ENCODE results near the gene ANKRD37. TPM values are rescaled to one million over a fixed set of nuclear protein-coding genes. Genes with fewer than 3 reads are reported as not detected.

ANKRD37 gene
- total and polyA plus RNA-seq, 7 donors = 8.9 to 28.8 (median 12.2) TPM

DNA sequence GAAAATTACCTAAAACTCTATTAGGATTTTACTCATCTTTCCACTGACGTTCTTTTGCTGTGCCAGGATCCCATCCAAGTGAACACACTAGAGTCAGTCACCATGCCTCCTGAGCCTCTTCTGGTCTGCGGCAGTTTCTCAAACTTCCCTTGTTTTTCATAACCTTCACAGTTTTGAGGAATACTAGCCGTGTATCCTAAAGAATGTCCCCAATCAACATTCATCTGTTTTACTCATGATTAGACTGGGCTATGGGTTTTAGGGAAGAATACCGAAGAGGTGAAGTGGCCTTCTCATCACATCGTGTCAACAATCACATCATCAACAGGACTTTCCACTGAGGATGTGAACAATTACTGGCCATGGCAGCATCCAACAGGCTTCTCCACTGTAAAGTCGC lies 5.7 kb upstream of the ANKRD37 start:
- WGBS, 2 donors = 95 to 96% methylated on average over 6 of the region's 6 CpGs
- no peaks in the 10 kb centered on the region for H3K36me3 ChIP-seq
- intact Hi-C loops (cut with DNase I) = loop anchor here (10.0 kb wide), 1 partner anchor 246 kb away; the partner anchor contains the start of gene SLC25A4
- H3K4me3 ChIP-seq = no peak overlapping the region
- peaks cover 0 to 9% (median 0%) of the 10 kb centered on the region in 4 donors for H3K4me1 ChIP-seq
- H3K9me3 ChIP-seq = no peaks in the 10 kb centered on the region
- DNase-seq = no peak
- no peak overlapping the region for H3K27ac ChIP-seq
- H3K27me3 ChIP-seq = no peaks in the 10 kb centered on the region
- TF ChIP-seq POLR2A (IDR thresholded peaks at IDR 0.05) (no peak), EP300 (IDR thresholded peaks at IDR 0.05) (no peak), POLR2AphosphoS5 (IDR thresholded peaks at IDR 0.05) (no peak)
- TF ChIP-seq, protein P1, sequence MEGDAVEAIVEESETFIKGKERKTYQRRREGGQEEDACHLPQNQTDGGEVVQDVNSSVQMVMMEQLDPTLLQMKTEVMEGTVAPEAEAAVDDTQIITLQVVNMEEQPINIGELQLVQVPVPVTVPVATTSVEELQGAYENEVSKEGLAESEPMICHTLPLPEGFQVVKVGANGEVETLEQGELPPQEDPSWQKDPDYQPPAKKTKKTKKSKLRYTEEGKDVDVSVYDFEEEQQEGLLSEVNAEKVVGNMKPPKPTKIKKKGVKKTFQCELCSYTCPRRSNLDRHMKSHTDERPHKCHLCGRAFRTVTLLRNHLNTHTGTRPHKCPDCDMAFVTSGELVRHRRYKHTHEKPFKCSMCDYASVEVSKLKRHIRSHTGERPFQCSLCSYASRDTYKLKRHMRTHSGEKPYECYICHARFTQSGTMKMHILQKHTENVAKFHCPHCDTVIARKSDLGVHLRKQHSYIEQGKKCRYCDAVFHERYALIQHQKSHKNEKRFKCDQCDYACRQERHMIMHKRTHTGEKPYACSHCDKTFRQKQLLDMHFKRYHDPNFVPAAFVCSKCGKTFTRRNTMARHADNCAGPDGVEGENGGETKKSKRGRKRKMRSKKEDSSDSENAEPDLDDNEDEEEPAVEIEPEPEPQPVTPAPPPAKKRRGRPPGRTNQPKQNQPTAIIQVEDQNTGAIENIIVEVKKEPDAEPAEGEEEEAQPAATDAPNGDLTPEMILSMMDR (IDR thresholded peaks at IDR 0.05) = no peak

DNA sequence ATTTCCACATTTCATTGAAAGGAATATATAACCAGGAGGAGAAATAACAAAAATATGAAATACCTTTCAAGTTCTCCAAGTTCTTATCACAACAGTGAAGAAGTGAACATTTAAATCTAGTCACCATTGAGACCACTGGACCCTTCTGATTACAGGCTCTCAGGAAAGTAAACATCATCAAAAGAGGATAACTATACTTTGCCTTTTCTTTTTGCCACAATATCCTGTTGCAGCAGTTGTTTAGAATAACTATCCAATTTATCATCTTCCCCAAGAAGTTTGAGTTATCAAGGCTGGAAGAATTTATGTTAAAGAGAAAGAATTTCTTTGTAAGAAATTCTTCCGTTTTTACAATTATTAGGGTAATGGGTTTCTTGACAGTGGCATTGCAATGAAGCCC lies 4.5 kb upstream of the ANKRD37 start:
- no peak for TF ChIP-seq POLR2A (IDR thresholded peaks at IDR 0.05)
- no peak for TF ChIP-seq POLR2AphosphoS5 (IDR thresholded peaks at IDR 0.05)
- no peak for TF ChIP-seq EP300 (IDR thresholded peaks at IDR 0.05)
- TF ChIP-seq, protein P1 (IDR thresholded peaks at IDR 0.05) = no peak
- no peak for DNase-seq
- Histone ChIP-seq H3K36me3 (no peaks in the 10 kb centered on the region), H3K4me1 (peaks cover 0 to 13% (median 4%) of the 10 kb centered on the region in 4 donors), H3K27ac (no peak overlapping the region), H3K27me3 (no peaks in the 10 kb centered on the region), H3K9me3 (no peaks in the 10 kb centered on the region), H3K4me3 (no peak overlapping the region)
- intact Hi-C loops (cut with DNase I) = loop anchor here (10.0 kb wide), 1 partner anchor 247 kb away; the partner anchor contains the start of gene SLC25A4
- 97 to 98% methylated on average over 1 of the region's 1 CpG for WGBS, 2 donors

DNA sequence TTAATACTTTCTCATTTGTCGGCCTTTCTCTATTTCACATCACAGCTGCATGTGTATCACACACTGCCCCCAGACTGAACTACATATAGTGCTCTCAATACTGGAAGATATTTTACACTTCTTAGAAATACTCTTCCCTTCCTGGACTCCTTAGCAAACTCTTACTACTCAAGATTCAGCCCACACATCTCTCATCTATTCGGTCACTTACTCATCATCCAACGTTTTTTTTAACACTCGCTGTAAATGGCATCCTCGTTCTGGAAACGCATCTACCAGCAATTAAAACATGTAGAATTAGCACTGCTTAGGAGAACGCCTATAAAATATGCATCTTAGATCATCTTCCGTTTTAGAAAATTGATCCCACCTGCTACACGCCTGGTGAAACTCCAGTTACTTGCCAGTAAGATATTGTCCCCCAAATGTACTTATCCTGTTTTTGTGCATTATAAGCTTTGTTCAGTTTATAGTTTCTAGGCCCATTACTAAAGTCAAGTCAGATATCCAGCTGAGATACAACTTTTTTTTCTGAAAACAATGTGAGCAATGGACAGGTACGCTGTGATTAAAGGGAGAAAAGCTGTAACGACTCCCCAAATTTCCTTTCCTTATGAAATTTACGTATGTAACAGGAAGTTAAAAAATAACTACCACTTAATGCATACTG lies 1.9 kb upstream of the ANKRD37 start:
- intact Hi-C loops (cut with DNase I) = loop anchor here (2.0 to 10.0 kb wide), 3 partner anchors 48 to 250 kb away; partner anchors contain the start of gene SLC25A4
- TF ChIP-seq EP300 (IDR thresholded peaks at IDR 0.05) (no peak), POLR2AphosphoS5 (IDR thresholded peaks at IDR 0.05) (no peak), POLR2A (IDR thresholded peaks at IDR 0.05) (no peak)
- TF ChIP-seq, protein P1 (IDR thresholded peaks at IDR 0.05) = no peak
- Histone ChIP-seq H3K36me3 (peaks cover 0 to 6% (median 0%) of the 10 kb centered on the region in 4 donors), H3K4me1 (peaks cover 0 to 38% (median 11%) of the 10 kb centered on the region in 4 donors), H3K4me3 (peak overlapping the region; percentile 55 to 80 (median 72)), H3K27ac (peak overlapping the region; percentile 94 to 100 (median 98)), H3K27me3 (no peaks in the 10 kb centered on the region), H3K9me3 (no peaks in the 10 kb centered on the region)
- WGBS, 2 donors = 60 to 68% methylated on average over 12 of the region's 12 CpGs
- DNase-seq = no peak

DNA sequence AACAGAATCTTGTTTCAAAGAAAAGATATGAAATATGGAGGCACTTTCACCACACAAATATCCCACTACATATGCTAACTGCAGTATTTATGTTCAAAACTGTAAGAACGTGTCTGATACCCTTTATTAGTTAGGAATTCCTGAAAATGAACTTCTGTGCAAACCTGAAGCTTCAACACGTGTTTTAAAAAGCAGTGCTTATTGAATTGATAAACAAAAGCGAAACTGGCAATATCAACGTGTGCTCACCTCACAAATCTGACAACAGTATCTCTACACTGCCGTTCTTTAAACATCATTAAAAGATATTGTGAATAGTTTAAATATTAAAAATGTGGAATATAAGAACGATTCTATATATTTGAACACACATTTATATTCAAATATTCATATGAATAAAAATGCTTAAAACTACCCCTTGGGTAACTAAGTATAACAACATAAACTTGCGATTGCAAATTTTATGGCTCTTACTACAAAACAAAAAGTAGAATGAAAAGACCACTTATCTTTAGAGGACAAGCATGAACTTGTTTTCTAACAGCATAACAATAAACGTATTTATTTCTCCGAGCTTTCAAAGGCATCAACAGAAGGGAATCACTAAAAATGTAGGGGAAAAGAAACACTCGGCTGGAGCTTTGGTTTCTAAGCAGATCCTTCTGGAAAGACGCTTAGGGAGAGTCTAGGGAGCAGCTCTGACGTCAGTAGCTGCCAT lies 1.2 kb upstream of the ANKRD37 start, which contains the start of gene LRP2BP:
Gene LRP2BP, minus strand, starts transcription at position 687 of the 718 bp plus-strand sequence. CDS start 17,738 bp downstream, outside the sequence.
- Histone ChIP-seq H3K4me3 (peak within 1 kb of the TSS; percentile 55 to 80 (median 72)), H3K9me3 (no peaks in the 10 kb centered on the region), H3K36me3 (peaks cover 0 to 13% (median 3%) of the 10 kb centered on the region in 4 donors), H3K27me3 (no peaks in the 10 kb centered on the region), H3K4me1 (peaks cover 0 to 38% (median 11%) of the 10 kb centered on the region in 4 donors), H3K27ac (peak within 1 kb of the TSS; percentile 94 to 100 (median 98))
- 2 to 5% methylated on average over 12 of the region's 12 CpGs for WGBS, 2 donors
- TF ChIP-seq EP300 (IDR thresholded peaks at IDR 0.05) (no peak), POLR2AphosphoS5 (IDR thresholded peaks at IDR 0.05) (peak in 1 of 4 donors; percentile 87), POLR2A (IDR thresholded peaks at IDR 0.05) (peak in 1 of 2 donors; percentile 43)
- no peak for DNase-seq
- intact Hi-C loops (cut with DNase I) = loop anchor here (2.0 to 10.0 kb wide), 3 partner anchors 49 to 251 kb away; partner anchors contain the start of gene SLC25A4
